ENCODE data around the gene AGBL1. TPM values are rescaled to one million over a fixed set of nuclear protein-coding genes. Genes with fewer than 3 reads are reported as not detected.

Gene AGBL1
- total RNA-seq, 6 experiments from 2014 or later: not detected

DNA sequence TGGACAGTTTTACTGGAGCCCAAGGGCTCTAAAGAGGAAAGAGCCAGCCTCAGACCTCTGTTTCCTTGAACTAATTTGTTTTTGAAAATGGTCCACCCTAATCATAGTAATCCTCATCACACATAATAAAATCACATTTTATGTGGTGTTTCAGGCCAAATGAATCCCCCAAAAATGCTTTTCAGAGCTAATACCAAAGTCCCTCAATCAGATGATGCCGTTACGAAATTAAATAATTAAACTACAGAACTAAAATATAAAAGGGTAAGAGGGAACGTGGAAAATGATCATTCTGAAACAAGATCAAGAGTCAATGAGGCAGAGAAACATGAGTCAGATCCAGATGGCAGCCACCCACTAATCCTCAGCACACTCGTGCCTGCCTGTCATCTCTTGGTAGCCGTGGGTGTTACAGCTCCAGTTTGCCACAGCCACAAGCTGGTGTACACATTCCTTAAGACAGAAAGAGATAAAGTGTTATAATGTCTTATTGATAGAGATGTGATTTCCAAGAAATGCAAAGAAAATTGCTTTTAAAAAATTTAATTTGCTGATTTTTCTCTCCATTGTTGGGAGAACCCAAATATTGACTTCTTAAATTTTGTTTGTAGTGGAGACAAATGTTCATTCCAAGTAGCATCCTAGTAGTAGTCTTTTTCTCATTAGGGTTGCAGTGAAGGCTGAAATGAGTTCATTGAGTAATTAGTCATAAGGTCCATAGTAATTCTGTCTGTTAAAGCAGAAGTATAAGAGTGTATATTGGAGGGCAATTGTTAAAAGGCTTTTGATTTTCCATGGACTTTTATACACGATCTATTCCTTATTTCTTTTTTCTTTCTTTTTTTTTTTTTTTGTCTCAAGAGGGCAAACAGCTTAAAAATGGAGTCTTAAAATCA, 104.2 kb downstream of the AGBL1 start:
- no peak for TF ChIP-seq POLR2A (IDR thresholded peaks at IDR 0.05)
- TF ChIP-seq, protein P1, sequence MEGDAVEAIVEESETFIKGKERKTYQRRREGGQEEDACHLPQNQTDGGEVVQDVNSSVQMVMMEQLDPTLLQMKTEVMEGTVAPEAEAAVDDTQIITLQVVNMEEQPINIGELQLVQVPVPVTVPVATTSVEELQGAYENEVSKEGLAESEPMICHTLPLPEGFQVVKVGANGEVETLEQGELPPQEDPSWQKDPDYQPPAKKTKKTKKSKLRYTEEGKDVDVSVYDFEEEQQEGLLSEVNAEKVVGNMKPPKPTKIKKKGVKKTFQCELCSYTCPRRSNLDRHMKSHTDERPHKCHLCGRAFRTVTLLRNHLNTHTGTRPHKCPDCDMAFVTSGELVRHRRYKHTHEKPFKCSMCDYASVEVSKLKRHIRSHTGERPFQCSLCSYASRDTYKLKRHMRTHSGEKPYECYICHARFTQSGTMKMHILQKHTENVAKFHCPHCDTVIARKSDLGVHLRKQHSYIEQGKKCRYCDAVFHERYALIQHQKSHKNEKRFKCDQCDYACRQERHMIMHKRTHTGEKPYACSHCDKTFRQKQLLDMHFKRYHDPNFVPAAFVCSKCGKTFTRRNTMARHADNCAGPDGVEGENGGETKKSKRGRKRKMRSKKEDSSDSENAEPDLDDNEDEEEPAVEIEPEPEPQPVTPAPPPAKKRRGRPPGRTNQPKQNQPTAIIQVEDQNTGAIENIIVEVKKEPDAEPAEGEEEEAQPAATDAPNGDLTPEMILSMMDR (IDR thresholded peaks at IDR 0.05): no peak
- DNase-seq: no peak
- Histone ChIP-seq H3K4me3 (no peak overlapping the region), H3K27me3 (peaks cover 0 to 7% of the 10 kb centered on the region in 2 donors), H3K36me3 (no peaks in the 10 kb centered on the region), H3K9me3 (no peaks in the 10 kb centered on the region), H3K4me1 (no peaks in the 10 kb centered on the region), H3K27ac (no peak overlapping the region)
- no peak for ATAC-seq
- WGBS (ENCODE audit: insufficient coverage, low coverage, low lambda C conversion rate, missing lambda C conversion rate): 51% methylated on average over 6 of the region's 6 CpGs
- intact Hi-C loops (cut with DNase I): no loop called here

DNA sequence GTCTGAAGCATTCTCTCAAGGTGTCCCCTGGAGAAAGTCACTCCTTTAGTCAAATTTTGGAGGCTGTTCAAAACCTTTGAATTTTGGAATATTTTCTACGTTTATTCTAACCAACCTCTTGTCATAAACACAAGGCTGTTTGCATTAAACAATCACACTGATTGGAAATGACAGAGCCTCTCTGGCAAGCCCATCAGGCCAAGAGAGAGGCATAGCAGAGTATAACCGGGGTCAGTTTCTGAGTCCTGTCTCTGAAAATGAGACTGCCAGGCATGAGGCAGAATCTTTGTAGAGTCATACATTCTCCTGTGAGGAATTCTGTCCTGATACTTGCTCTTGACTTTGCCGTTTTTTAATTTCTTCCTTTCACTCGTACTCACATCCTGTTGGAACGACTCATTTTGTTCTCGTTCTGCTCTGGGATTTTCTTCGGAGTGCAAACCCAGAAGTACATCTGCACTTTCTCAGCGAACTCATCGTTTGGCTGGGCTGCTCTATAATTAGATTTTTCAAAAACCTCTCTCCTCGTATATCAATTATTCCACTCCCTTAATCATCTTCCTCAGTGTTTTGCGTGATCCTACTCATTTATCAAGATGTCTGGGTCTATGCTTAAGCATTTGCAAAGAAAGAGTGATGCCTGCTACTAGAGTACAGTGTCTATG, 114.2 kb downstream of the AGBL1 start:
- 51% methylated on average over 11 of the region's 11 CpGs for WGBS (ENCODE audit: insufficient coverage, low coverage, low lambda C conversion rate, missing lambda C conversion rate)
- no peaks in the 10 kb centered on the region for H3K36me3 ChIP-seq
- DNase-seq: no peak
- no peaks in the 10 kb centered on the region for H3K9me3 ChIP-seq
- intact Hi-C loops (cut with DNase I): no loop called here
- H3K4me1 ChIP-seq: no peaks in the 10 kb centered on the region
- no peak overlapping the region for H3K27ac ChIP-seq
- no peak overlapping the region for H3K4me3 ChIP-seq
- peaks cover 0 to 4% of the 10 kb centered on the region in 2 donors for H3K27me3 ChIP-seq
- ATAC-seq: no peak
- TF ChIP-seq, protein P1 (IDR thresholded peaks at IDR 0.05): no peak
- TF ChIP-seq POLR2A (IDR thresholded peaks at IDR 0.05): no peak

DNA sequence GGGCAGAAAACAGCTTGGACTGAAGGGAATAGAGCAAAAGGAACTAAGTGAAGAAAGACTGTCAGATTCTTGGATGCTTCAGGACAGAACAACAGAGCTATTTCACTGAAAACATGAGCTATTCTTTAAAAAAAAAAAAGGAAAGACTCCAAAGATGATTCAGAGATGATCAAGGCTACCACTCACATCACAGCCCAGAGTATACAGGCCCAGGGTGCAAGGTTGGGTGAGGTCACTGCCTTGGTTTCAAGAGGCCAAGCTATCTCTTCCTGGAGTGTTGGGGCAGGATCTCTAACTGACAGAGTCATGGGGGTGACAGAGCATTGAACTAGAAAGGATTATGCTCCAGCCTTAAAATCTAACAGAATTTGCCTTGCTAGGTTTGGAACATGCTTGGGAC, 118.1 kb downstream of the AGBL1 start:
- ATAC-seq (no peak), DNase-seq (no peak)
- Histone ChIP-seq H3K36me3 (no peaks in the 10 kb centered on the region), H3K27ac (no peak overlapping the region), H3K9me3 (no peaks in the 10 kb centered on the region), H3K4me1 (no peaks in the 10 kb centered on the region), H3K4me3 (no peak overlapping the region), H3K27me3 (no peaks in the 10 kb centered on the region)
- intact Hi-C loops (cut with DNase I): no loop called here
- TF ChIP-seq POLR2A (IDR thresholded peaks at IDR 0.05): no peak

DNA sequence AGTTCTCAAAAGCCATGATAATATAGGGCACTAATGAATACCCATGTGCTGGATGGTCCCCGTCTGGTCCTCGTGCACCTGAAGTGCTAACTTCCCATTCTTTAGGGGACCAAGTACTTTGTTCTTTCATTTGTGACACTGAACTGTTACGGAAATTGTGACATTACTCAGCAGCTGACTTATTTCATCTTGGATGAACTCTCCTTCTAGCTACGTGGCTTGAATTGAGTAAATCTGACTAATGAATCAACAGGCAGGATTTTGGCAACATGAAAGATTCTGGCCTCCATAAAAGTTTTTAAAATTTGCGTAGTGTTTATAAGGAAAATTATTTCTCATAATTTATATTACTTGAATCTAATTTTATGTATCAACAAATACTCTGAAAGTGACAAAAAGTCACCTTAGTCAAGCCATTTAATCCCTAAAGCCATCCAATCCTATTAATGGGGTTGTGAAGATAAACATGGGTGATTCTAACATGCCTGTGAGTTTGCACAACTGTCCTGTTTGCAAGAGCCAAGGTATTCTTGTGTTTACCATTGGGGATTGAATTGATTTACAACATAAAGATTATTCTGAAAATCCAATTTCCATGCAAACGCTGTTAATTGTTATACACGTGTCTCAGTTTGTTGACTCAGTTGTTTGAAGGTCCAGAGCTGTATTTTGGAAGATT, 119.9 kb downstream of the AGBL1 start:
- 28% methylated on average over 7 of the region's 7 CpGs for WGBS (ENCODE audit: insufficient coverage, low coverage, low lambda C conversion rate, missing lambda C conversion rate)
- Histone ChIP-seq H3K4me3 (no peak overlapping the region), H3K27ac (no peak overlapping the region), H3K27me3 (no peaks in the 10 kb centered on the region), H3K36me3 (no peaks in the 10 kb centered on the region), H3K9me3 (no peaks in the 10 kb centered on the region), H3K4me1 (no peaks in the 10 kb centered on the region)
- TF ChIP-seq, protein P1 (IDR thresholded peaks at IDR 0.05): no peak
- TF ChIP-seq POLR2A (IDR thresholded peaks at IDR 0.05): no peak
- no peak for ATAC-seq
- intact Hi-C loops (cut with DNase I): no loop called here
- DNase-seq: no peak

Measured in right lobe of liver (tissue), 6 donors.